HCT116 (cell line): ENCODE measurements around the gene TPO. TPM values are rescaled to one million over a fixed set of nuclear protein-coding genes. Genes with fewer than 3 reads are reported as not detected.

Source experiments
- ATAC-seq: fragments of 200-7000 bp; cut with Tn5 transposase; 2 replicates; pipeline ENCODE4 v1.9.1; 2020; ENCODE audit warnings: mild to moderate bottlenecking, moderate library complexity
- BruUV-seq: library from RNA; stranded (reverse); fragments of 400-500 nt; replicated peaks from 2 replicates; lab custom pipeline; 2021; lab: Mats Ljungman, UMichigan
- CTCF ChIA-PET: fragments of 300-600 bp; sonication (Branson Sonifier 250); formaldehyde crosslinking; loops from one replicate; lab custom pipeline; 2021; ENCODE audit warnings: antibody characterized with exemption; lab: Charles Lee
- POLR2A ChIA-PET: fragments of 300-600, 350-600 bp; sonication (Branson Sonifier 250); formaldehyde crosslinking; loops from one replicate; lab custom pipeline; 2021; ENCODE audit warnings: antibody characterized with exemption; lab: Charles Lee
- RAD21 ChIA-PET, 2 experiments: fragments of 300-600 bp; sonication (Branson Sonifier 250); formaldehyde crosslinking; loops; one replicate each; lab custom pipeline; 2023; ENCODE audit warnings: low total read pairs in 2 of 2; ENCODE audit not compliant: uncharacterized antibody in 2 of 2, unreplicated experiment in 2 of 2, low non-redundant PET in 1 of 2; lab: Charles Lee
- DNase-seq: peaks from one replicate; pipeline ENCODE4 v3.0.0-alpha.2; 2010; ENCODE audit warnings: low read depth, low spot score
- H2AFZ ChIP-seq: fragments of 200-600 bp; shearing (Covaris generic), sonication (generic); 2 replicates; pipeline ENCODE4 v1.6.1; 2017; ENCODE audit warnings: low read depth, mixed run types, mixed read lengths, antibody characterized with exemption, low read length; ENCODE audit not compliant: poor library complexity, severe bottlenecking
- H3K27ac ChIP-seq: 2 replicates; pipeline ENCODE4 v1.5.1; 2012; ENCODE audit warnings: low read depth, low read length
- H3K27me3 ChIP-seq: fragments of 200-600 bp; sonication (generic); 2 replicates; pipeline ENCODE4 v1.6.1; 2016; ENCODE audit warnings: mixed run types, low read length, mixed read lengths; ENCODE audit not compliant: insufficient read depth
- H3K36me3 ChIP-seq, 2 experiments: fragments of 200-500 bp in 1 of 2; fragments of 200-600 bp in 1 of 2; sonication (Bioruptor generic) in 1 of 2; sonication (generic) in 1 of 2; 2 replicates each; pipeline versions ENCODE4 v1.5.1 to v1.6.1; 2014 to 2016; ENCODE audit warnings: low read length in 2 of 2, inconsistent platforms in 1 of 2, mixed read lengths in 1 of 2, mixed run types in 1 of 2; ENCODE audit not compliant: insufficient read depth in 2 of 2, control insufficient read depth in 1 of 2
- H3K4me1 ChIP-seq, 2 experiments: fragments of 200-600 bp in 1 of 2; sonication (generic) in 1 of 2; 2 replicates each; pipeline versions ENCODE4 v1.5.1 to v1.6.1; 2012 to 2017; ENCODE audit warnings: low read length in 2 of 2, inconsistent platforms in 1 of 2, mild to moderate bottlenecking in 1 of 2, mixed read lengths in 1 of 2, mixed run types in 1 of 2, moderate library complexity in 1 of 2; ENCODE audit not compliant: insufficient read depth in 2 of 2, control insufficient read depth in 1 of 2
- H3K4me2 ChIP-seq: fragments of 200-600 bp; sonication (generic); 2 replicates; pipeline ENCODE4 v1.6.1; 2017; ENCODE audit warnings: mixed run types, low read length, mixed read lengths
- H3K4me3 ChIP-seq, 2 experiments: fragments of 200-600 bp in 1 of 2; sonication (generic) in 1 of 2; replicated peaks in 1 of 2; 2 replicates each; pipeline ENCODE4 v1.5.1; 2011 to 2016; ENCODE audit warnings: low read length in 2 of 2, control low read depth in 1 of 2, low read depth in 1 of 2, mild to moderate bottlenecking in 1 of 2, mixed read lengths in 1 of 2, mixed run types in 1 of 2
- H3K79me2 ChIP-seq: fragments of 200-600 bp; sonication (generic); 2 replicates; pipeline ENCODE4 v1.6.1; 2017; ENCODE audit warnings: mild to moderate bottlenecking, mixed run types, low read length, moderate library complexity, mixed read lengths; ENCODE audit not compliant: insufficient read depth
- H3K9ac ChIP-seq: fragments of 200-600 bp; sonication (generic); 2 replicates; pipeline ENCODE4 v1.6.1; 2016; ENCODE audit warnings: low read length, mixed read lengths
- H3K9me2 ChIP-seq: fragments of 200-600 bp; sonication (generic), shearing (Covaris generic); 2 replicates; pipeline ENCODE4 v1.6.1; 2017; ENCODE audit warnings: mixed run types, mild to moderate bottlenecking, moderate library complexity; ENCODE audit not compliant: insufficient read depth
- H3K9me3 ChIP-seq, 2 experiments: fragments of 200-500 bp in 1 of 2; fragments of 200-600 bp in 1 of 2; sonication (Bioruptor generic) in 1 of 2; sonication (generic) in 1 of 2; 2 replicates each; pipeline ENCODE4 v1.6.1; 2014 to 2017; ENCODE audit warnings: low read length in 2 of 2, mixed read lengths in 2 of 2, inconsistent platforms in 1 of 2, low read depth in 1 of 2, mild to moderate bottlenecking in 1 of 2, mixed run types in 1 of 2, moderate library complexity in 1 of 2; ENCODE audit not compliant: control insufficient read depth in 1 of 2, insufficient read depth in 1 of 2
- H4K20me1 ChIP-seq: fragments of 200-600 bp; sonication (generic), shearing (Covaris generic); 2 replicates; pipeline ENCODE4 v1.6.1; 2017; ENCODE audit warnings: mixed run types, mild to moderate bottlenecking, moderate library complexity; ENCODE audit not compliant: insufficient read depth
- ELF1 ChIP-seq: IDR thresholded peaks from 2 replicates; pipeline ENCODE4 v1.6.1; 2012; ENCODE audit warnings: low read depth, borderline replicate concordance
- EZH2 ChIP-seq: fragments of 200-600 bp; sonication (generic); IDR thresholded peaks from 2 replicates; pipeline ENCODE4 v1.6.1; 2017; ENCODE audit warnings: antibody characterized with exemption, mixed run types
- JUND ChIP-seq: IDR thresholded peaks from 2 replicates; pipeline ENCODE4 v1.6.1; 2012
- POLR2A ChIP-seq: IDR thresholded peaks from 2 replicates; pipeline ENCODE4 v1.7.0; 2011; ENCODE audit warnings: borderline replicate concordance; ENCODE audit not compliant: insufficient read depth, insufficient read length; ENCODE audit errors: extremely low read depth
- POLR2AphosphoS5 ChIP-seq: IDR thresholded peaks from 2 replicates; pipeline ENCODE4 v1.6.1; 2011; ENCODE audit warnings: mild to moderate bottlenecking, low read depth, low read length, moderate library complexity
- RAD21 ChIP-seq: IDR thresholded peaks from 2 replicates; pipeline ENCODE4 v1.6.1; 2012; ENCODE audit warnings: low read depth, mild to moderate bottlenecking
- SP1 ChIP-seq: IDR thresholded peaks from 2 replicates; pipeline ENCODE4 v1.6.1; 2012; ENCODE audit warnings: low read depth
- SRF ChIP-seq: IDR thresholded peaks from 2 replicates; pipeline ENCODE4 v1.6.1; 2012; ENCODE audit warnings: low read depth
- TCF7L2 ChIP-seq: IDR thresholded peaks from 2 replicates; pipeline ENCODE4 v1.7.0; 2011; ENCODE audit warnings: borderline replicate concordance, inconsistent platforms; ENCODE audit not compliant: insufficient read depth, insufficient read length; ENCODE audit errors: extremely low read depth
- YY1 ChIP-seq: IDR thresholded peaks from 2 replicates; pipeline ENCODE4 v1.6.1; 2011; ENCODE audit warnings: low read length, low read depth, moderate library complexity, mild to moderate bottlenecking; ENCODE audit not compliant: insufficient replicate concordance; ENCODE audit errors: extremely low read depth
- ZNF274 ChIP-seq: fragments of 200-500 bp; sonication (Bioruptor generic); IDR thresholded peaks from 2 replicates; pipeline ENCODE4 v1.6.1; 2014; ENCODE audit warnings: mild to moderate bottlenecking, low read depth, low read length, inconsistent platforms
- intact Hi-C: fragments of 100-400 bp; cut with micrococcal nuclease; formaldehyde crosslinking; loops from 2 replicates; pipeline ENCODE4 v1.10.0; 2022
- total RNA-seq: library from RNA; stranded (reverse); gene quantifications from one replicate; pipeline ENCODE4 v1.2.1, GENCODE V29; 2021; ENCODE audit not compliant: unreplicated experiment
- TF ChIP-seq, protein P1 (sequence below): IDR thresholded peaks from 2 replicates; pipeline ENCODE4 v1.6.1; 2012; ENCODE audit warnings: low read depth
- TF ChIP-seq, protein P2 (sequence below), 3 experiments: fragments of 200-600 bp in 1 of 3; sonication (generic) in 1 of 3; IDR thresholded peaks in 2 of 3; conservative IDR thresholded peaks in 1 of 3; 2 replicates each; pipeline ENCODE4 v1.5.1; 2012 to 2017; ENCODE audit warnings: low read depth in 2 of 3, low read length in 2 of 3, antibody characterized with exemption in 1 of 3, borderline replicate concordance in 1 of 3, control low read depth in 1 of 3, mild to moderate bottlenecking in 1 of 3, mixed read lengths in 1 of 3, mixed run types in 1 of 3, moderate library complexity in 1 of 3; ENCODE audit not compliant: insufficient read depth in 1 of 3

TPO gene
- total RNA-seq, 1 experiment from 2014 or later: not detected

DNA sequence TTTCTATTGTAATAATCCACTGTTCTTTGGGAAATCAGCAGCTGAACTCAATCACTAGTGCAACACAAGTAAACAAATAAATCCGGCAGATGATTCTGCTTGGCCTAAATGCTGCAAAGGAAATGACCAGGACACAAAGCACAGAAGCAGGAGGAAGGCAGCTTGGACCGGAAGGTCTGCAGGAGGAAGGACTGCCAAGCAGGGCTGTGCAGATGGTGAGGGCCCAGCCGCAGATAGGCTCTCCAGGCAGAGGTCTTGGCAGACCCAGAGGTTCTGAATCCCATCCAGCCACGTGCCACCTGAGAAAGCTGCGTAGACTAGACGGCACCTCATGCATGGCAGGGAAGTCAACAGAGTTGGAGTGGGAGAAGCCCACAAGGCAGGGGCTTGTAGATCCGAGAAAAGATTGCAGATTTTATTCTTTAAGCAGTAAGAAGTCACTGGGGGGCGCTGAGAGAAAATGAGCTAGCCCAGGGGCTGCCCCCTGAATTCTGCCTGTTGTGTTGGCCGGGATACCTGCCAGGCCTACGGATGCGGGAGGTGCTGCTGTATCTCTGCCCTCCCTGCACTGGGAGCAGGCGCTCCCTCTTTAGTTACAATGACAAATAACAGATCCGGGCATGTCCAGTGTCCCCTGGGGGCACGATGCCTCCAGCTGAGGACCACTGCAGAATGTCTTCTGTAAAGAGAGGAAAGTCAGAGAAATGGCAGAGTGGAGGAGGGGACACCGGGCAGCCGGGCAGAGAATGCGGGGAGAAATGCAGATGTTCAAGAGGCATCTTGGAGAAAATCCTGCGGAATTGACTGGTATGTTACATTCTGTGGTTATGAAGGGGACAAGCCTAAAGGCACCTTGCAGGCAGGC, 177.6 kb downstream of the TPO start:
- no peak overlapping the region for H3K27ac ChIP-seq
- intact Hi-C loops: loop anchor here (5.0 kb wide), 2 partner anchors 161 to 226 kb away; no protein-coding TSS in a partner anchor
- H3K4me3 ChIP-seq: no peak overlapping the region
- no peak for ATAC-seq
- no peaks in the 10 kb centered on the region for H3K79me2 ChIP-seq
- TF ChIP-seq RAD21: peak; percentile 14; the same call in 1 of the 2 replicates
- no peak for TF ChIP-seq POLR2A
- TF ChIP-seq, all 23 proteins: peak for 1
- RAD21 ChIA-PET: no interaction called here
- Histone ChIP-seq H3K9me2 (no peaks in the 10 kb centered on the region), H3K27me3 (peaks cover 45% of the 10 kb centered on the region), H2AFZ (no peak overlapping the region), H3K4me2 (no peak overlapping the region), H3K9me3 (peaks cover 0 to 4% of the 10 kb centered on the region in 2 experiments; a peak in 1 of 4 replicates), H3K9ac (no peak overlapping the region), H3K36me3 (no peaks in the 10 kb centered on the region), H3K4me1 (peaks cover 11 to 19% of the 10 kb centered on the region in 2 experiments), H4K20me1 (no peaks in the 10 kb centered on the region)
- no peak for DNase-seq
- CTCF ChIA-PET: interaction anchor here (1.6 kb wide), 1 partner anchor 179 kb away, joined by 8 read pairs; no protein-coding TSS in a partner anchor
- POLR2A ChIA-PET: no interaction called here
- BruUV-seq: no TSS peak

DNA sequence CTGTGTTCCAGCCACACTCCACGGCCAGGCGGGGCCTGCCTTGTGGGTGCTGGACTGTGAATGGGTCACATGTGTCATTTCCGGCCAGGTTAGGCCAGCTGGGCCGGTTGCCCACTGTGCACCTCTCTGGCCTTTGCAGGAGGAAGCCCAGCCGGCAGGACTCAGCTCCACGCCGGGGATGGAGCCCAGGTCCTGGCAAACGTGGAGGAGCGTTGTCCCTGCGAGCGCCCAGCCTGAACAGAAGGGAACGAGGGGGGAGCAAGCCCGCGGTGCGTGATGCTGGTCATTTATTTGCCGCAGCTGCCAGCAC, 178.2 kb downstream of the TPO start:
- H3K27me3 ChIP-seq: peaks cover 41% of the 10 kb centered on the region
- no peak overlapping the region for H3K9ac ChIP-seq
- CTCF ChIA-PET: interaction anchor here (1.6 kb wide), 1 partner anchor 178 kb away, joined by 8 read pairs; no protein-coding TSS in a partner anchor
- H3K36me3 ChIP-seq: no peaks in the 10 kb centered on the region
- H3K4me1 ChIP-seq: peaks cover 11 to 19% of the 10 kb centered on the region in 2 experiments
- H3K9me2 ChIP-seq: no peaks in the 10 kb centered on the region
- no peak overlapping the region for H3K27ac ChIP-seq
- intact Hi-C loops: loop anchor here (5.0 kb wide), 2 partner anchors 161 to 226 kb away; no protein-coding TSS in a partner anchor
- no peak for ATAC-seq
- POLR2A ChIA-PET: no interaction called here
- no TSS peak for BruUV-seq
- no peaks in the 10 kb centered on the region for H3K79me2 ChIP-seq
- H4K20me1 ChIP-seq: no peaks in the 10 kb centered on the region
- no peak overlapping the region for H3K4me2 ChIP-seq
- H3K9me3 ChIP-seq: peaks cover 0 to 4% of the 10 kb centered on the region in 2 experiments; a peak in 1 of 4 replicates
- TF ChIP-seq JUND: no peak
- no peak for TF ChIP-seq SRF
- TF ChIP-seq, protein P1, sequence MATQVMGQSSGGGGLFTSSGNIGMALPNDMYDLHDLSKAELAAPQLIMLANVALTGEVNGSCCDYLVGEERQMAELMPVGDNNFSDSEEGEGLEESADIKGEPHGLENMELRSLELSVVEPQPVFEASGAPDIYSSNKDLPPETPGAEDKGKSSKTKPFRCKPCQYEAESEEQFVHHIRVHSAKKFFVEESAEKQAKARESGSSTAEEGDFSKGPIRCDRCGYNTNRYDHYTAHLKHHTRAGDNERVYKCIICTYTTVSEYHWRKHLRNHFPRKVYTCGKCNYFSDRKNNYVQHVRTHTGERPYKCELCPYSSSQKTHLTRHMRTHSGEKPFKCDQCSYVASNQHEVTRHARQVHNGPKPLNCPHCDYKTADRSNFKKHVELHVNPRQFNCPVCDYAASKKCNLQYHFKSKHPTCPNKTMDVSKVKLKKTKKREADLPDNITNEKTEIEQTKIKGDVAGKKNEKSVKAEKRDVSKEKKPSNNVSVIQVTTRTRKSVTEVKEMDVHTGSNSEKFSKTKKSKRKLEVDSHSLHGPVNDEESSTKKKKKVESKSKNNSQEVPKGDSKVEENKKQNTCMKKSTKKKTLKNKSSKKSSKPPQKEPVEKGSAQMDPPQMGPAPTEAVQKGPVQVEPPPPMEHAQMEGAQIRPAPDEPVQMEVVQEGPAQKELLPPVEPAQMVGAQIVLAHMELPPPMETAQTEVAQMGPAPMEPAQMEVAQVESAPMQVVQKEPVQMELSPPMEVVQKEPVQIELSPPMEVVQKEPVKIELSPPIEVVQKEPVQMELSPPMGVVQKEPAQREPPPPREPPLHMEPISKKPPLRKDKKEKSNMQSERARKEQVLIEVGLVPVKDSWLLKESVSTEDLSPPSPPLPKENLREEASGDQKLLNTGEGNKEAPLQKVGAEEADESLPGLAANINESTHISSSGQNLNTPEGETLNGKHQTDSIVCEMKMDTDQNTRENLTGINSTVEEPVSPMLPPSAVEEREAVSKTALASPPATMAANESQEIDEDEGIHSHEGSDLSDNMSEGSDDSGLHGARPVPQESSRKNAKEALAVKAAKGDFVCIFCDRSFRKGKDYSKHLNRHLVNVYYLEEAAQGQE: no peak
- TF ChIP-seq TCF7L2: no peak
- no peak for TF ChIP-seq POLR2AphosphoS5
- no peak for TF ChIP-seq YY1
- no peak for TF ChIP-seq SP1
- no peak for TF ChIP-seq EZH2
- TF ChIP-seq ZNF274: no peak
- no peak for TF ChIP-seq ELF1
- TF ChIP-seq, protein P2, sequence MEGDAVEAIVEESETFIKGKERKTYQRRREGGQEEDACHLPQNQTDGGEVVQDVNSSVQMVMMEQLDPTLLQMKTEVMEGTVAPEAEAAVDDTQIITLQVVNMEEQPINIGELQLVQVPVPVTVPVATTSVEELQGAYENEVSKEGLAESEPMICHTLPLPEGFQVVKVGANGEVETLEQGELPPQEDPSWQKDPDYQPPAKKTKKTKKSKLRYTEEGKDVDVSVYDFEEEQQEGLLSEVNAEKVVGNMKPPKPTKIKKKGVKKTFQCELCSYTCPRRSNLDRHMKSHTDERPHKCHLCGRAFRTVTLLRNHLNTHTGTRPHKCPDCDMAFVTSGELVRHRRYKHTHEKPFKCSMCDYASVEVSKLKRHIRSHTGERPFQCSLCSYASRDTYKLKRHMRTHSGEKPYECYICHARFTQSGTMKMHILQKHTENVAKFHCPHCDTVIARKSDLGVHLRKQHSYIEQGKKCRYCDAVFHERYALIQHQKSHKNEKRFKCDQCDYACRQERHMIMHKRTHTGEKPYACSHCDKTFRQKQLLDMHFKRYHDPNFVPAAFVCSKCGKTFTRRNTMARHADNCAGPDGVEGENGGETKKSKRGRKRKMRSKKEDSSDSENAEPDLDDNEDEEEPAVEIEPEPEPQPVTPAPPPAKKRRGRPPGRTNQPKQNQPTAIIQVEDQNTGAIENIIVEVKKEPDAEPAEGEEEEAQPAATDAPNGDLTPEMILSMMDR (IDR thresholded peaks at IDR 0.05 in 2 of 3, conservative IDR thresholded peaks at IDR 0.05 in 1 of 3; ENCODE audit: borderline replicate concordance in 1 of 3, insufficient read depth in 1 of 3, low read depth in 2 of 3, low read length in 2 of 3): no peak
- TF ChIP-seq, all 23 proteins: peak for 0
- DNase-seq: no peak
- no peak overlapping the region for H3K4me3 ChIP-seq
- RAD21 ChIA-PET: no interaction called here
- no peak overlapping the region for H2AFZ ChIP-seq
